ENCODE results near the gene SH3YL1.

SH3YL1 gene

DNA sequence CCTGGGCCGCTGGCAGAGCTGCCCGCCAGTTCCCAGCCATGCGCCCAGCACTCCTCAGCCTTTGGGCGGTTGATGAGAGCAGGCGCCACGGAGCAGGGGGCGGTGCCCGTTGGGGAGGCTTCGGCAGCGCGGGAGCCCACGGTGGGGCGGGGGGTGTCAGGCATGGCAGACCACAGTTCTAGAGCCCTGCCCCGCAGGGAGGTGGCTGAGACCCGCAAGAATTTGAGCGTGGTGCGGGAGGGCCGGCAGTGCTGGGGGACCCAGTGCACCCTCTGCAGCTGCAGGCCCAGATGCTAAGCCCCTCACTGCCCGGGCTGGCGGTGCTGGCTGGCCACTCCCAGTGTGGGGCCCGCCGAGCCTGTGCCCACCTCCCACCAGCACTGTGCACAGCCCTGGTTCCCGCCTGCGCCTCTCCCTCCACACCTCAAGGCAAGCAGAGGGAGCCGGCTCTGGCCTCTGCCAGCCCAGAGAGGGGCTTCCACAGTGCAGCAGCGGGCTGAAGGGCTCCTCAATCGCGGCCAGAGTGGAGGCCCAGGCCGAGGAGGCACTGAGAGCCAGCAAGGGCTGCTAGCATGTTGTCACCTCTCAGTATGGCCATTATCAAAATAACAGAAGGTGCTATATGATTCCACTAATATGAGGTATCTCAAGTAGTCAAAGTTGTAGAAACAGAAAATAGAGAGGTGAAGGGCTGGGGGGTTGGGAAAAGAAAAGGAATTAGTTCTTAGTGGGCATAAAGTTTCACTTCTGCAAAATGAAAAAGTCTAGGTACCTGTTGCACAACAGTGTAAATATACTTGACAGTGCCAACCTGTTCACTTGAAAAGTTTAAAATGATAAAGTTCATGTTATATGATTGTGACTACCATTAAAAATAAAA lies 72.3 kb downstream of the SH3YL1 start:
- TF ChIP-seq, protein P1, sequence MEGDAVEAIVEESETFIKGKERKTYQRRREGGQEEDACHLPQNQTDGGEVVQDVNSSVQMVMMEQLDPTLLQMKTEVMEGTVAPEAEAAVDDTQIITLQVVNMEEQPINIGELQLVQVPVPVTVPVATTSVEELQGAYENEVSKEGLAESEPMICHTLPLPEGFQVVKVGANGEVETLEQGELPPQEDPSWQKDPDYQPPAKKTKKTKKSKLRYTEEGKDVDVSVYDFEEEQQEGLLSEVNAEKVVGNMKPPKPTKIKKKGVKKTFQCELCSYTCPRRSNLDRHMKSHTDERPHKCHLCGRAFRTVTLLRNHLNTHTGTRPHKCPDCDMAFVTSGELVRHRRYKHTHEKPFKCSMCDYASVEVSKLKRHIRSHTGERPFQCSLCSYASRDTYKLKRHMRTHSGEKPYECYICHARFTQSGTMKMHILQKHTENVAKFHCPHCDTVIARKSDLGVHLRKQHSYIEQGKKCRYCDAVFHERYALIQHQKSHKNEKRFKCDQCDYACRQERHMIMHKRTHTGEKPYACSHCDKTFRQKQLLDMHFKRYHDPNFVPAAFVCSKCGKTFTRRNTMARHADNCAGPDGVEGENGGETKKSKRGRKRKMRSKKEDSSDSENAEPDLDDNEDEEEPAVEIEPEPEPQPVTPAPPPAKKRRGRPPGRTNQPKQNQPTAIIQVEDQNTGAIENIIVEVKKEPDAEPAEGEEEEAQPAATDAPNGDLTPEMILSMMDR (IDR thresholded peaks at IDR 0.05; ENCODE audit: borderline replicate concordance, control extremely low read depth, extremely low read depth, insufficient read depth, missing control alignments): no peak
- in situ Hi-C loops (cut with MboI; ENCODE audit: low sequenced_read_pairs, unreplicated experiment): no loop called here
- DNase-seq (ENCODE audit: low spot score): no peak

DNA sequence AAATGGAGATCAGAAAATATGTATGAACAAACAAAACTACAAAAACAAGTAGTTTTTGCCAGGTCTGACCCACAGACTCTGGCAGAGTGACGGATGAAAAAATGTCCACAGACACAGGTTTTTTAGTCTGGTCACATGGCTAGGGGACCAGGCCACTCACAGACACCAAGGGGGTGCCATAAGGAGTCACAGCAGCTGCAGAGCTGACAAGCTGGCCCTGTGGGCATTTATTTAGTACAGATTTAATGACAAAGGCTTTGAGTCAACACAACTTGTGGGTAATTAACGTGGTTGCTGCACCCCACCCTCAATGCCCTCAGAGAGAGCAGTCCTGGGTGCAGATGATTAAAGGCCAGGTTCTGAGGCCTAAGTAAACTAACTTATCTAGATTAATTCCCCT lies 76.0 kb downstream of the SH3YL1 start:
- DNase-seq (ENCODE audit: low spot score): no peak
- TF ChIP-seq, protein P1 (IDR thresholded peaks at IDR 0.05; ENCODE audit: borderline replicate concordance, control extremely low read depth, extremely low read depth, insufficient read depth, missing control alignments): no peak
- in situ Hi-C loops (cut with MboI; ENCODE audit: low sequenced_read_pairs, unreplicated experiment): no loop called here

DNA sequence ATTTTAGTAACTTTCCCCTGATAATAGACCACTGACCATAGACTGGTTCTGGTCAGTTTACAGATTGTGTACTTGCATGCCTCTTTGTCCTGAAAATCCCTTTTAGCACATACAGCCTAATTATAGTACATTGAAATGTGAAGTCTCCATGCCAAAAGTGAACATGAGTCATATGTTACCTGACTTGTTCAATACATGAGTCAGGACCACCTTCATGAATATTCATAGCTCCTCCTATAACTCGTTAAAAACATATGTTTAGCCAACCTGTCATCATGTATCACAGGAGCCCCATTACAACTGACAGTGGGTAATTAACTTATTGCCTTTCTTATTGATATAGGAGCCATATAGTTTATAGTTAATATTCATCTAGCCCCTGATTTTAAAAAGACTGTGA lies 78.6 kb downstream of the SH3YL1 start:
- TF ChIP-seq, protein P1 (IDR thresholded peaks at IDR 0.05; ENCODE audit: borderline replicate concordance, control extremely low read depth, extremely low read depth, insufficient read depth, missing control alignments): no peak
- DNase-seq (ENCODE audit: low spot score): no peak
- in situ Hi-C loops (cut with MboI; ENCODE audit: low sequenced_read_pairs, unreplicated experiment): no loop called here

DNA sequence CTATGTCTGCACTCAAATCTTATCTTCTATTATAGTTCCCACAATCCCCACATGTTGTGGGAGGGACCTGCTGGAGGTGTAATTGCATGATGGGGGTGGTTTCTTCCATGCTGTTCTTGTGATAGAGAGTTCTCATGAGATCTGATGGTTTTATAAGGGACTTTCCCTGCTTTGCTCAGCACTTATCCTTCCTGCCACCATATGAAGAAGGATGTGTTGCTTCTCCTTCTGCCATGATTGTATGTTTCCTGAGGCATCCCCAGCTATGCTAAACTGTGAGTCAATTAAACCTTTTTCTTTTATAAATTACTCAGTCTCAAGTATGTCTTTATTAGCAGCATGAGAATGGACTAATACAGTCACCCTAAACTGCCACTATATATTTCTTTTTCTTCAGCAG lies 79.1 kb downstream of the SH3YL1 start:
- TF ChIP-seq, protein P1 (IDR thresholded peaks at IDR 0.05; ENCODE audit: borderline replicate concordance, control extremely low read depth, extremely low read depth, insufficient read depth, missing control alignments): no peak
- no peak for DNase-seq (ENCODE audit: low spot score)
- in situ Hi-C loops (cut with MboI; ENCODE audit: low sequenced_read_pairs, unreplicated experiment): no loop called here

DNA sequence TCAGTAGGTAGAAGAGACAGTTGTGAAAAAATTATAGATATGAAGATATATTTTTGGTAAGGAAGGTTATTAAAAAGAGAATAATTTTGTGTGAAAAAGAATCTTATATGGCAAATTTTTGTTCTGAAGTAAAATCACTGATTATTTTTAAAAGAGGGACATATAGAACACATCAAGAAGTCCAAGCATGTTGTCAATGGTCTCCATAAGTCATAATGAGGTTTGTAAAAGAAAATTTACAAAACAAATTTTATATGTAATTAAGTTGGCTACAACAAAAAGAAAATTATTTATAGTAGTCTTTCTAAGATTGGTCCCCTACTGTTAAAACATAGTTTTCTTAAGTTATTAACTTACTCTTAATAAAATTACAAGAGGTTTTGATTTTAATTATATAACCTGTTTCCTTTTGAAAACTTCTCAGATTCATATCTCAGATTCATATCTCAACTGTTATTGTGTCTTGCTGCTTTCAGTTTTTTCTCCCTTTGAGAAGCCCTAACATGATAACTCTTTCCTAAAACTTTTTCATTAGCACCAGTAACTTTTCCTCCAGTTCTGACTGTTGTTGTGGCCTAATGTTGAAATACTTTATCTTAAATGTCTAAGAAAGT lies 81.2 kb downstream of the SH3YL1 start:
- in situ Hi-C loops (cut with MboI; ENCODE audit: low sequenced_read_pairs, unreplicated experiment): no loop called here
- no peak for DNase-seq (ENCODE audit: low spot score)
- TF ChIP-seq, protein P1 (IDR thresholded peaks at IDR 0.05; ENCODE audit: borderline replicate concordance, control extremely low read depth, extremely low read depth, insufficient read depth, missing control alignments): no peak

DNA sequence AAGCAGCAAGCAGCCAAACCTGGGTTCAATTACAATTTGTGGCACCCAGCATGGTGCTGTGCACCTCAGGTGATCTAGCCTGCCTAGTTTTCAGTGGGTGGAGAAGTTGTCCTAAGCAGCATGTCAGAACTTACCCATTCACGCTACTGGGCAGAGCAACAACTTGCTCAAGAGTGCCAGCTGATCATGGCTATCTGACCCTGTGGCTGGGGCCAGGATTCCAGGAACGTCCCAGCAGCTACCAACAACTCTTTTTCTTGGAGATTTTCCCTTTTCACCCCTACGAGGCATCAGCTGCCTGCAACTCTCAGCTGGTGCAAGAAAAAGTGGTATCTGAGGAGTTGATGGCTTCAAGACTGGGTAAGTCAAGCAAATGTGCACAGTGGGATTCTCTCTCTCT lies 83.5 kb downstream of the SH3YL1 start:
- DNase-seq (ENCODE audit: low spot score): no peak
- TF ChIP-seq, protein P1 (IDR thresholded peaks at IDR 0.05; ENCODE audit: borderline replicate concordance, control extremely low read depth, extremely low read depth, insufficient read depth, missing control alignments): no peak
- in situ Hi-C loops (cut with MboI; ENCODE audit: low sequenced_read_pairs, unreplicated experiment): no loop called here

All from GM13976 (cell line).